GM18526 (cell line): ENCODE measurements around the gene VASN.

Source experiments
- POLR2A ChIP-seq: IDR thresholded peaks from 3 replicates; pipeline ENCODE4 v1.6.1; 2011; ENCODE audit not compliant: insufficient read length; ENCODE audit errors: extremely low read depth

Gene VASN

GRCh38 chr16:4426021-4426684, 54.5 kb downstream of the VASN start:
- no peak for TF ChIP-seq POLR2A

- no peak for TF ChIP-seq POLR2A
Observed at GRCh38 chr16:4426722-4427372, 55.2 kb downstream of the VASN start.

- no peak for TF ChIP-seq POLR2A
Observed at GRCh38 chr16:4428500-4428899, 56.9 kb downstream of the VASN start.

- TF ChIP-seq POLR2A = no peak
Observed at GRCh38 chr16:4431023-4431422, 59.4 kb downstream of the VASN start.
